HepG2 (cell line): ENCODE measurements around the gene SGPP1. TPM values are rescaled to one million over a fixed set of nuclear protein-coding genes. Genes with fewer than 3 reads are reported as not detected.
"Not testable (repeated sequence)": the region's sequence is repeated elsewhere in the genome, so short reads cannot be mapped to it uniquely, and the experiment has no call there.

Experiments used
- ATAC-seq: fragments of 200-7000 bp; cut with Tn5 transposase; 3 replicates; pipeline ENCODE4 v1.9.1; 2020; ENCODE audit warnings: mild to moderate bottlenecking, moderate library complexity
- BruUV-seq: library from RNA; stranded (reverse); fragments of 400-500 nt; replicated peaks from 2 replicates; lab custom pipeline; 2021; lab: Mats Ljungman, UMichigan
- CTCF ChIA-PET: fragments of 300-600 bp; formaldehyde crosslinking; extraction: SDS; loops from one replicate; lab custom pipeline; 2021; ENCODE audit warnings: low total read pairs, inconsistent platforms, low intra/inter-chr PET ratio; lab: Yijun Ruan, JAX
- POLR2A ChIA-PET: fragments of 350-600 bp; sonication (Branson Sonifier 250); formaldehyde crosslinking; loops from one replicate; lab custom pipeline; 2020; ENCODE audit warnings: antibody characterized with exemption, inconsistent platforms; lab: Yijun Ruan, JAX
- DNase-seq: peaks from one replicate; pipeline ENCODE4 v3.0.0-alpha.2; 2015; ENCODE audit warnings: low spot score
- FAIRE-seq: peaks from 3 replicates; lab custom pipeline; 2011; peaks lifted over from hg19 to GRCh38; lab: Jason Lieb, UNC
- H2AFZ ChIP-seq: one replicate; pipeline ENCODE4 v1.6.1; 2011; ENCODE audit warnings: low read length, inconsistent platforms
- H3K27ac ChIP-seq: fragments of 300-600 bp; 3 replicates; pipeline ENCODE4 v1.8.0; 2011; ENCODE audit warnings: mixed run types, mild to moderate bottlenecking, mixed read lengths, low read length, inconsistent platforms; ENCODE audit not compliant: insufficient read depth; ENCODE audit errors: extremely low read length
- H3K27me3 ChIP-seq, 2 experiments: fragments of 200-600 bp in 1 of 2; 2 replicates in 1 of 2; 3 replicates in 1 of 2; pipeline versions ENCODE4 v1.6.0 to v1.8.0; 2011; ENCODE audit warnings: low read length in 2 of 2, mild to moderate bottlenecking in 2 of 2, moderate library complexity in 2 of 2, inconsistent platforms in 1 of 2; ENCODE audit not compliant: insufficient read depth in 2 of 2, control insufficient read depth in 1 of 2
- H3K36me3 ChIP-seq, 2 experiments: fragments of 200-600 bp in 1 of 2; replicated peaks in 1 of 2; 2 replicates in 1 of 2; 3 replicates in 1 of 2; pipeline versions ENCODE4 v1.5.1 to v1.8.0; 2011; ENCODE audit warnings: low read length in 2 of 2, inconsistent platforms in 1 of 2; ENCODE audit not compliant: insufficient read depth in 2 of 2, control insufficient read depth in 1 of 2
- H3K4me1 ChIP-seq: 2 replicates; pipeline ENCODE4 v1.5.1; 2012; ENCODE audit warnings: low read length, inconsistent platforms; ENCODE audit not compliant: insufficient read depth
- H3K4me2 ChIP-seq: 2 replicates; pipeline ENCODE4 v1.6.0; 2011; ENCODE audit warnings: low read depth, low read length, inconsistent platforms
- H3K4me3 ChIP-seq, 3 experiments: fragments of 200-600 bp in 1 of 3; sonication (generic), shearing (Covaris generic) in 1 of 3; replicated peaks in 1 of 3; 2 replicates each; pipeline ENCODE4 v1.5.1; 2011 to 2016; ENCODE audit warnings: low read length in 3 of 3, inconsistent platforms in 2 of 3, low read depth in 2 of 3, mild to moderate bottlenecking in 2 of 3, control low read depth in 1 of 3, mixed read lengths in 1 of 3; ENCODE audit not compliant: insufficient read depth in 1 of 3
- H3K79me2 ChIP-seq: one replicate; pipeline ENCODE4 v1.6.1; 2011; ENCODE audit warnings: low read length, inconsistent platforms; ENCODE audit not compliant: insufficient read depth
- H3K9ac ChIP-seq: 2 replicates; pipeline ENCODE4 v1.6.0; 2011; ENCODE audit warnings: mild to moderate bottlenecking, low read depth, low read length, inconsistent platforms; ENCODE audit not compliant: insufficient read depth
- H3K9me3 ChIP-seq: 2 replicates; pipeline ENCODE4 v1.5.1; 2012; ENCODE audit warnings: mild to moderate bottlenecking, low read length
- H4K20me1 ChIP-seq: 2 replicates; pipeline ENCODE4 v1.6.0; 2011; ENCODE audit warnings: inconsistent platforms, mild to moderate bottlenecking, low read length, moderate library complexity; ENCODE audit not compliant: insufficient read depth
- ZNF646 ChIP-seq: sonication (generic); formaldehyde crosslinking; IDR thresholded peaks from 2 replicates; pipeline ENCODE4 v1.9.0; 2021; ENCODE audit warnings: mild to moderate bottlenecking, missing genetic modification reagents
- WGBS: methylation state at CpG from one replicate; pipeline ENCODE4 v1.1.6; 2017; ENCODE audit warnings: low lambda C conversion rate; 5-methylcytosine and 5-hydroxymethylcytosine counted together
- in situ Hi-C: cut with HindIII; loops from 2 replicates; pipeline ENCODE4 v1.10.0; 2017; ENCODE audit warnings: low pct_unique_long_range_greater_than_20kb; ENCODE audit not compliant: extremely low pct_ligation_motif_present
- intact Hi-C: fragments of 100-400 bp; cut with micrococcal nuclease; formaldehyde crosslinking; loops from one replicate; pipeline ENCODE4 v1.10.0; 2022; ENCODE audit not compliant: unreplicated experiment
- polyA plus RNA-seq, 8 experiments: library from polyadenylated mRNA; depleted of rRNA in 3 of 8; stranded (reverse) in 7 of 8; unstranded in 1 of 8; fragments of >200 nt; fragmentation: Illumina TruSeq in 4 of 8; extraction: Trizol in 4 of 8; gene quantifications; 2 replicates each; pipeline versions ENCODE4 v1.2.1 to v1.2.3, GENCODE V29; 2011 to 2016; ENCODE audit warnings: low read depth in 4 of 8, missing spikeins in 1 of 8, mixed read lengths in 1 of 8; ENCODE audit not compliant: insufficient read depth in 1 of 8
- total RNA-seq, 5 experiments: library from RNA; depleted of rRNA; stranded (reverse); fragments of >200 nt; fragmentation: Illumina TruSeq; extraction: Trizol; gene quantifications; 2 replicates each; pipeline ENCODE4 v1.2.3, GENCODE V29; 2016; ENCODE audit warnings: low read depth in 1 of 5

The SGPP1 gene
- total and polyA plus RNA-seq, 2 of the 13 experiments (the other 11 are each of a cell fraction or from before 2014, with no cell fraction given) = 6.4 to 6.8 TPM

- TF ChIP-seq ZNF646 = no peak
Measured at GRCh38 chr14:63752449-63753169, 24.7 kb upstream of the SGPP1 start (continued).

DNA sequence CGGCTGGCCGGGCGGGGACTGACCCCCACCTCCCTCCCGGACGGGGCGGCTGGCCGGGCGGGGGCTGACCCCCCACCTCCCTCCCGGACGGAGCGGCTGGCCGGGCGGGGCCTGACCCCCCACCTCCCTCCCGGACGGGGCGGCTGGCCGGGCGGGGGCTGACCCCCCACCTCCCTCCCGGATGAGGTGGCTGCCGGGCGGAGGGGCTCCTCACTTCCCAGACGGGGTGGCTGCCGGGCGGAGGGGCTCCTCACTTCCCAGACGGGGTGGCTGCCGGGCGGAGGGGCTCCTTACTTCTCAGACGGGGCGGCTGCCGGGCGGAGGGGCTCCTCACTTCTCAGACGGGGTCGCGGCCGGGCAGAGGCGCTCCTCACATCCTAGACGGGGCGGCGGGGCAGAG, 23.2 kb upstream of the SGPP1 start:
- FAIRE-seq, H2AFZ ChIP-seq, intact Hi-C loops, H4K20me1 ChIP-seq, DNase-seq, POLR2A ChIA-PET, H3K9me3 ChIP-seq, H3K27ac ChIP-seq, H3K4me2 ChIP-seq, BruUV-seq, ATAC-seq, H3K4me3 ChIP-seq, H3K79me2 ChIP-seq, CTCF ChIA-PET, H3K9ac ChIP-seq, H3K36me3 ChIP-seq, H3K27me3 ChIP-seq: not testable (repeated sequence)
- WGBS = 80% methylated on average over 7 of the region's 39 CpGs
- in situ Hi-C loops = loop anchor here (25.0 kb wide), 1 partner anchor 364 kb away; no protein-coding TSS in a partner anchor
- H3K4me1 ChIP-seq = peaks cover 35% of the 10 kb centered on the region
